Measurements from ENCODE around the gene ZNF726. TPM values are rescaled to one million over a fixed set of nuclear protein-coding genes. Genes with fewer than 3 reads are reported as not detected.
"Not testable (repeated sequence)": the region's sequence is repeated elsewhere in the genome, so short reads cannot be mapped to it uniquely, and the experiment has no call there.

Gene ZNF726
- polyA plus RNA-seq, 2 of the 4 experiments (the other 2 are of a cell fraction) = 1.3 to 2.1 TPM

- no peak for TF ChIP-seq PBX3 (IDR thresholded peaks at IDR 0.05)
These were observed 60.3 kb downstream of the ZNF726 start (continued) for GRCh38 chr19:23974941-23975340.

- H3K4me2 ChIP-seq; H3K4me1 ChIP-seq; DNase-seq (ENCODE audit: low read depth in 1 of 2, low spot score in 1 of 2); FAIRE-seq; POLR2A ChIA-PET; H3K27ac ChIP-seq; ATAC-seq; H3K4me3 ChIP-seq; CTCF ChIA-PET: not testable (repeated sequence)
- peaks cover 15% of the 10 kb centered on the region for H3K9me3 ChIP-seq
- 40% methylated on average over 3 of the region's 3 CpGs for whole genome bisulfite sequencing (ENCODE audit: missing lambda C conversion rate)
These were observed 61.9 kb downstream of the ZNF726 start for GRCh38 chr19:23976631-23977030.

- ATAC-seq; H3K4me2 ChIP-seq; H3K27ac ChIP-seq; H3K4me1 ChIP-seq; CTCF ChIA-PET; POLR2A ChIA-PET; FAIRE-seq; DNase-seq (ENCODE audit: low read depth in 1 of 2, low spot score in 1 of 2); H3K4me3 ChIP-seq: not testable (repeated sequence)
- 13% methylated on average over 3 of the region's 3 CpGs for WGBS (ENCODE audit: missing lambda C conversion rate)
- peaks cover 11% of the 10 kb centered on the region; the same call in 2 of the 3 replicates for H3K9me3 ChIP-seq
These were observed 62.6 kb downstream of the ZNF726 start for GRCh38 chr19:23977256-23977655.

DNA sequence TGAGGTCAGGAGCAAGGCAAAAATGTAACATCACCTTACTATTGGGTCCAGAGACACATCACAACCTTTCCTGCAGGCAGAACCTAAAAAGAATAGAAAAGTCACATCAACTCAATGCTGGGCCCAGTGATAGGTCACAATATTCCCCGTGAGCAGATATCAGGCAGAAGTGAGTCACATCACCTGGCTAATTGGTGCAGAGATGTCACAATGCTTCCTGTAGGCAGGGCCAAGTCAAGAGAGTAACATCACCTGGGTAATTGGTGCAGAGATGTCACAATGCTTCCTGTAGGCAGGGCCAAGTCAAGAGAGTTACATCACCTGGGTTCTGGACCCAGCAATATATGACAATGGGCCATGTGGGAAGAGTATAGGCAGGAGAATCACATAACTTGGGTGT, 63.4 kb downstream of the ZNF726 start:
- ChIA-PET CTCF (no interaction called here), POLR2A (no interaction called here)
- Histone ChIP-seq H3K4me3 (no peak overlapping the region), H3K4me1 (no peaks in the 10 kb centered on the region), H3K4me2 (no peak overlapping the region), H3K9me3 (peaks cover 9% of the 10 kb centered on the region; the same call in 2 of the 3 replicates), H3K27ac (no peak overlapping the region)
- no peak for TF ChIP-seq RARB (CRISPR knock-in tag; IDR thresholded peaks at IDR 0.05)
- no peak for TF ChIP-seq ZNF302 (CRISPR knock-in tag; IDR thresholded peaks at IDR 0.05)
- no peak for TF ChIP-seq BHLHE40 (IDR thresholded peaks at IDR 0.05; ENCODE audit: low read depth, low read length)
- no peak for TF ChIP-seq HDAC2 (IDR thresholded peaks at IDR 0.05)
- TF ChIP-seq ELK1 (IDR thresholded peaks at IDR 0.05; ENCODE audit: low read depth, low read length) = no peak
- TF ChIP-seq NPAS2 (CRISPR knock-in tag; IDR thresholded peaks at IDR 0.05; ENCODE audit: borderline replicate concordance) = no peak
- no peak for TF ChIP-seq JUNB (IDR thresholded peaks at IDR 0.05)
- TF ChIP-seq RFX5 (IDR thresholded peaks at IDR 0.05) = no peak
- TF ChIP-seq SMC3 (IDR thresholded peaks at IDR 0.05) = no peak
- no peak for TF ChIP-seq POLR2A (IDR thresholded peaks at IDR 0.05; ENCODE audit: low read length)
- TF ChIP-seq TFCP2L1 (CRISPR knock-in tag; IDR thresholded peaks at IDR 0.05) = no peak
- TF ChIP-seq PBX3 (IDR thresholded peaks at IDR 0.05) = no peak
- no peak for TF ChIP-seq CHD4 (IDR thresholded peaks at IDR 0.05; ENCODE audit: borderline replicate concordance)
- TF ChIP-seq KDM1A (IDR thresholded peaks at IDR 0.05; ENCODE audit: low read depth) = no peak
- no peak for TF ChIP-seq ESRRA (IDR thresholded peaks at IDR 0.05; ENCODE audit: borderline replicate concordance, low read length)
- TF ChIP-seq HOXB5 (CRISPR knock-in tag; IDR thresholded peaks at IDR 0.05) = no peak
- ATAC-seq (no peak), DNase-seq (ENCODE audit: low read depth in 1 of 2, low spot score in 1 of 2) (no peak), FAIRE-seq (no peak)
- 0% methylated on average over 1 of the region's 1 CpG for WGBS (ENCODE audit: missing lambda C conversion rate)

- no peak overlapping the region for H3K27ac ChIP-seq
- WGBS (ENCODE audit: missing lambda C conversion rate) = 9% methylated on average over 2 of the region's 2 CpGs
- POLR2A ChIA-PET = no interaction called here
- DNase-seq (ENCODE audit: low read depth in 1 of 2, low spot score in 1 of 2) (no peak), ATAC-seq (no peak), FAIRE-seq (no peak)
- H3K4me1 ChIP-seq = no peaks in the 10 kb centered on the region
- TF ChIP-seq MAX (IDR thresholded peaks at IDR 0.05) (no peak), MYC (IDR thresholded peaks at IDR 0.05; ENCODE audit: borderline replicate concordance, low read length) (no peak), EHF (CRISPR knock-in tag; IDR thresholded peaks at IDR 0.05) (no peak), RFX5 (IDR thresholded peaks at IDR 0.05) (no peak), RAD21 (conservative IDR thresholded peaks at IDR 0.05 in 1 of 2, IDR thresholded peaks at IDR 0.05 in 1 of 2) (no peak), HEYL (CRISPR knock-in tag; IDR thresholded peaks at IDR 0.05) (no peak), ELK1 (IDR thresholded peaks at IDR 0.05; ENCODE audit: low read depth, low read length) (no peak), KDM1A (IDR thresholded peaks at IDR 0.05; ENCODE audit: low read depth) (no peak), BHLHE40 (IDR thresholded peaks at IDR 0.05; ENCODE audit: low read depth, low read length) (no peak), PHF8 (IDR thresholded peaks at IDR 0.05; ENCODE audit: borderline replicate concordance, low read depth) (no peak)
- H3K4me2 ChIP-seq = no peak overlapping the region
- CTCF ChIA-PET = no interaction called here
- no peak overlapping the region for H3K4me3 ChIP-seq
- H3K9me3 ChIP-seq = peaks cover 12% of the 10 kb centered on the region; the same call in 2 of the 3 replicates
These were observed 66.1 kb downstream of the ZNF726 start for GRCh38 chr19:23980805-23981204.

All from A549 (cell line).